Measurements from ENCODE around the gene SH3PXD2A.

DNA sequence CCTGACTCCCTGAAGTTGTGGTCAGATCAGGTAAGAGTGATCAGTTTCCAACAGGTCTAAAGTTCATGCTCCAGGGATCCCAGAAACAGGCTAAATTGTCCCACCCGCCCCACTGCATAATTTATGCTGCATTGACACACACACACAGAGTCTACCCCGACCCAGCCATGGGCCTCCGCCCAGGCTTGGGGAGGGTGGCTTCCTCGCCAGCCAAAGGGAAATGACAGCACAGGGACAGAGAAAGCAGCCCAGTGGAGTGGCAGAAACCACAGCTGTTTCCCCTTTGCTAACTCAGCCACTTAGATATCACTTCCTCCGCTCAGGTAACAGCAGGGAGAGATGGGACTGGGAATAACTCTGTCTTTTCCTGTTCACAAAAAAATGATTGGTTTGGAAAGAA, 9.4 kb downstream of the SH3PXD2A start:
- TF ChIP-seq, protein P1, sequence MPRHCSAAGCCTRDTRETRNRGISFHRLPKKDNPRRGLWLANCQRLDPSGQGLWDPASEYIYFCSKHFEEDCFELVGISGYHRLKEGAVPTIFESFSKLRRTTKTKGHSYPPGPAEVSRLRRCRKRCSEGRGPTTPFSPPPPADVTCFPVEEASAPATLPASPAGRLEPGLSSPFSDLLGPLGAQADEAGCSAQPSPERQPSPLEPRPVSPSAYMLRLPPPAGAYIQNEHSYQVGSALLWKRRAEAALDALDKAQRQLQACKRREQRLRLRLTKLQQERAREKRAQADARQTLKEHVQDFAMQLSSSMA (CRISPR knock-in tag; IDR thresholded peaks at IDR 0.05) = no peak
- TF ChIP-seq KLF6 (CRISPR knock-in tag; IDR thresholded peaks at IDR 0.05; ENCODE audit: borderline replicate concordance) (no peak), CBFA2T2 (conservative IDR thresholded peaks at IDR 0.05) (no peak), BHLHE40 (IDR thresholded peaks at IDR 0.05; ENCODE audit: low read length) (no peak), FOS (IDR thresholded peaks at IDR 0.05; ENCODE audit: extremely low read depth, insufficient read length) (no peak), ZNF124 (CRISPR knock-in tag; IDR thresholded peaks at IDR 0.05) (no peak), ZNF184 (CRISPR knock-in tag; IDR thresholded peaks at IDR 0.05) (no peak)
- TF ChIP-seq, protein P2, sequence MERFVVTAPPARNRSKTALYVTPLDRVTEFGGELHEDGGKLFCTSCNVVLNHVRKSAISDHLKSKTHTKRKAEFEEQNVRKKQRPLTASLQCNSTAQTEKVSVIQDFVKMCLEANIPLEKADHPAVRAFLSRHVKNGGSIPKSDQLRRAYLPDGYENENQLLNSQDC (CRISPR knock-in tag; IDR thresholded peaks at IDR 0.05) = no peak
- TF ChIP-seq, protein P3, sequence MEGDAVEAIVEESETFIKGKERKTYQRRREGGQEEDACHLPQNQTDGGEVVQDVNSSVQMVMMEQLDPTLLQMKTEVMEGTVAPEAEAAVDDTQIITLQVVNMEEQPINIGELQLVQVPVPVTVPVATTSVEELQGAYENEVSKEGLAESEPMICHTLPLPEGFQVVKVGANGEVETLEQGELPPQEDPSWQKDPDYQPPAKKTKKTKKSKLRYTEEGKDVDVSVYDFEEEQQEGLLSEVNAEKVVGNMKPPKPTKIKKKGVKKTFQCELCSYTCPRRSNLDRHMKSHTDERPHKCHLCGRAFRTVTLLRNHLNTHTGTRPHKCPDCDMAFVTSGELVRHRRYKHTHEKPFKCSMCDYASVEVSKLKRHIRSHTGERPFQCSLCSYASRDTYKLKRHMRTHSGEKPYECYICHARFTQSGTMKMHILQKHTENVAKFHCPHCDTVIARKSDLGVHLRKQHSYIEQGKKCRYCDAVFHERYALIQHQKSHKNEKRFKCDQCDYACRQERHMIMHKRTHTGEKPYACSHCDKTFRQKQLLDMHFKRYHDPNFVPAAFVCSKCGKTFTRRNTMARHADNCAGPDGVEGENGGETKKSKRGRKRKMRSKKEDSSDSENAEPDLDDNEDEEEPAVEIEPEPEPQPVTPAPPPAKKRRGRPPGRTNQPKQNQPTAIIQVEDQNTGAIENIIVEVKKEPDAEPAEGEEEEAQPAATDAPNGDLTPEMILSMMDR (IDR thresholded peaks at IDR 0.05 in 2 of 3, conservative IDR thresholded peaks at IDR 0.05 in 1 of 3; ENCODE audit: insufficient read depth in 2 of 3, low read depth in 1 of 3, low read length in 3 of 3) = no peak

Data from K562 (cell line).